Lung (tissue), 12 donors: Measurements from ENCODE around the gene CDC42BPA. TPM values are rescaled to one million over a fixed set of nuclear protein-coding genes. Genes with fewer than 3 reads are reported as not detected.

Experiments used
- ATAC-seq: fragments of 200-7000 bp; cut with Tn5 transposase; one replicate; pipeline ENCODE4 v1.9.1; 2020; ENCODE audit warnings: moderate number of reproducible peaks; ENCODE audit not compliant: insufficient read depth, low FRiP score
- DNase-seq, 3 donors: peaks; one replicate each; pipeline ENCODE4 v3.0.0-alpha.2; 2013 to 2017
- H3K27ac ChIP-seq, 2 donors: one replicate each; pipeline ENCODE4 v1.5.1; 2013; ENCODE audit warnings: mild to moderate bottlenecking in 2 of 2, moderate library complexity in 2 of 2, control low read depth in 1 of 2, inconsistent platforms in 1 of 2, low read depth in 1 of 2, low read length in 1 of 2
- H3K27me3 ChIP-seq, 3 donors: one replicate each; pipeline ENCODE4 v1.5.1; 2013; ENCODE audit warnings: low read length in 2 of 3; ENCODE audit not compliant: control insufficient read depth in 3 of 3, insufficient read depth in 3 of 3
- H3K36me3 ChIP-seq, 4 donors: one replicate each; pipeline ENCODE4 v1.5.1; 2013; ENCODE audit warnings: low read length in 4 of 4, mild to moderate bottlenecking in 1 of 4, moderate library complexity in 1 of 4; ENCODE audit not compliant: control insufficient read depth in 4 of 4, insufficient read depth in 4 of 4
- H3K4me1 ChIP-seq, 5 donors: one replicate each; pipeline ENCODE4 v1.5.1; 2013; ENCODE audit warnings: low read length in 5 of 5, mild to moderate bottlenecking in 2 of 5, moderate library complexity in 1 of 5; ENCODE audit not compliant: control insufficient read depth in 5 of 5, insufficient read depth in 5 of 5
- H3K4me3 ChIP-seq: one replicate; pipeline ENCODE4 v1.5.1; 2013; ENCODE audit warnings: mild to moderate bottlenecking, control low read depth, moderate library complexity
- H3K9ac ChIP-seq, 2 donors: one replicate each; pipeline ENCODE4 v1.5.1; 2013; ENCODE audit warnings: low read length in 2 of 2, control low read depth in 1 of 2; ENCODE audit not compliant: insufficient read depth in 1 of 2
- H3K9me3 ChIP-seq, 4 donors: one replicate each; pipeline ENCODE4 v1.5.1; 2013; ENCODE audit warnings: low read length in 3 of 4, mild to moderate bottlenecking in 1 of 4, moderate library complexity in 1 of 4; ENCODE audit not compliant: control insufficient read depth in 4 of 4, insufficient read depth in 3 of 4
- WGBS, 2 donors: extraction: QIAGEN DNeasy Blood & Tissue Kit; methylation state at CpG; one replicate each; pipeline ENCODE4 v1.1.7; 2013; 5-methylcytosine and 5-hydroxymethylcytosine counted together
- polyA plus RNA-seq, 2 donors: library from polyadenylated mRNA; stranded (reverse); fragments of 200-250 nt; gene quantifications; one replicate each; pipeline ENCODE4 v1.2.1, GENCODE V29; 2013
- total RNA-seq, 2 donors: library from RNA; depleted of rRNA in 1 of 2; stranded (reverse); fragments of >200 nt in 1 of 2; gene quantifications; one replicate each; pipeline ENCODE4 v1.2.1, GENCODE V29; 2014 to 2021
- TF ChIP-seq, protein P1 (sequence below): IDR thresholded peaks from 2 replicates; pipeline ENCODE4 v1.5.1; 2012; ENCODE audit warnings: mild to moderate bottlenecking; ENCODE audit errors: control extremely low read depth, extremely low read depth
- donor health status: control.
- donor health status: control.
- donor health status: Bipolar disorder and iron deficiency.
- donor health status: healthy.
- donor health status: DM: yes; HTN: yes; CAD: no.

Gene CDC42BPA
- total and polyA plus RNA-seq, 4 donors, result 6.4 to 97.4 (median 20.2) TPM

DNA sequence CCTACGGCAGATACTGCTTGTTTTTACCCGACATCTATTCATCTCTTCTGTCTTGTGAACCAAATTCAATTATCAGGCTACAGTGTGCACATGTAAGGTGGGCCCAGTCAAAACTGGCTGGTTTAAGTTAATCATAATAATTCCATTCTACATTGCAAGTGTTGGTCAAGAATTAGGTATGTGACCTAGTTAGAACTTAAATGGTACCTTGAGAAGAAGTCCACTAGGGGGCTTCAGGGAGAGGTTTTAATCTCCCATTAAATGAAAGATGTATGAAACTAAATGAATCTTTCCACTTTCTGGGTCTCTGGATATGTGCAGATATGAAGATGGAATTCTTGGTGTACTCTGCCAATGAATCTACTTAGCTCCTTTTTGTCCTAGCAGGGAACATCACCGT is 187.1 kb downstream of the CDC42BPA start:
- H3K4me1 ChIP-seq, result no peaks in the 10 kb centered on the region
- peaks cover 0 to 5% (median 3%) of the 10 kb centered on the region in 4 donors for H3K36me3 ChIP-seq
- H3K9me3 ChIP-seq, result no peaks in the 10 kb centered on the region
- no peak overlapping the region for H3K27ac ChIP-seq
- TF ChIP-seq, protein P1, sequence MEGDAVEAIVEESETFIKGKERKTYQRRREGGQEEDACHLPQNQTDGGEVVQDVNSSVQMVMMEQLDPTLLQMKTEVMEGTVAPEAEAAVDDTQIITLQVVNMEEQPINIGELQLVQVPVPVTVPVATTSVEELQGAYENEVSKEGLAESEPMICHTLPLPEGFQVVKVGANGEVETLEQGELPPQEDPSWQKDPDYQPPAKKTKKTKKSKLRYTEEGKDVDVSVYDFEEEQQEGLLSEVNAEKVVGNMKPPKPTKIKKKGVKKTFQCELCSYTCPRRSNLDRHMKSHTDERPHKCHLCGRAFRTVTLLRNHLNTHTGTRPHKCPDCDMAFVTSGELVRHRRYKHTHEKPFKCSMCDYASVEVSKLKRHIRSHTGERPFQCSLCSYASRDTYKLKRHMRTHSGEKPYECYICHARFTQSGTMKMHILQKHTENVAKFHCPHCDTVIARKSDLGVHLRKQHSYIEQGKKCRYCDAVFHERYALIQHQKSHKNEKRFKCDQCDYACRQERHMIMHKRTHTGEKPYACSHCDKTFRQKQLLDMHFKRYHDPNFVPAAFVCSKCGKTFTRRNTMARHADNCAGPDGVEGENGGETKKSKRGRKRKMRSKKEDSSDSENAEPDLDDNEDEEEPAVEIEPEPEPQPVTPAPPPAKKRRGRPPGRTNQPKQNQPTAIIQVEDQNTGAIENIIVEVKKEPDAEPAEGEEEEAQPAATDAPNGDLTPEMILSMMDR, result no peak
- no peak overlapping the region for H3K9ac ChIP-seq
- no peaks in the 10 kb centered on the region for H3K27me3 ChIP-seq
- 85 to 89% methylated on average over 3 of the region's 3 CpGs for WGBS, 2 donors
- DNase-seq, result peak in 2 of 3 donors; percentile 16 to 31
- no peak overlapping the region for H3K4me3 ChIP-seq
- no peak for ATAC-seq

DNA sequence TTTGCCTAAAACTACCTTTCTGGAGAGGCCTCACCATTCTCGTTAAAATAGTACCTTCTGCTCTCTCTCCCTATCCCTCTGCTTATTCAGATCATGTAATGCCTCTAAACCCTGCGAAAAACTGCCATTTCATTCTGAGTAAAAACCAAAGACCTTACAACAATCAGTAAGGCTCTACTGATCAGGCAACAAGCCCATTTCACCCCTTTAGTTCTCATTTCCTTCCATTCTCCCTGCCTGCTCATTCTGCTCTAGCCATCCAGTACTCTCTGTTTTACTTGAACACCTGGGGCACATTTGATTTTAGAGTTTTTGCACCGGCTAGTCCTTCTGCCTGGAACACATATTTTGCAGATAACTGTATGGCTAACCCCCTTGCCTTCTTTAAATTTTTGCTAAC is 190.4 kb downstream of the CDC42BPA start:
- DNase-seq, result no peak
- 95 to 99% methylated on average over 3 of the region's 3 CpGs for whole genome bisulfite sequencing, 2 donors
- ATAC-seq, result no peak

DNA sequence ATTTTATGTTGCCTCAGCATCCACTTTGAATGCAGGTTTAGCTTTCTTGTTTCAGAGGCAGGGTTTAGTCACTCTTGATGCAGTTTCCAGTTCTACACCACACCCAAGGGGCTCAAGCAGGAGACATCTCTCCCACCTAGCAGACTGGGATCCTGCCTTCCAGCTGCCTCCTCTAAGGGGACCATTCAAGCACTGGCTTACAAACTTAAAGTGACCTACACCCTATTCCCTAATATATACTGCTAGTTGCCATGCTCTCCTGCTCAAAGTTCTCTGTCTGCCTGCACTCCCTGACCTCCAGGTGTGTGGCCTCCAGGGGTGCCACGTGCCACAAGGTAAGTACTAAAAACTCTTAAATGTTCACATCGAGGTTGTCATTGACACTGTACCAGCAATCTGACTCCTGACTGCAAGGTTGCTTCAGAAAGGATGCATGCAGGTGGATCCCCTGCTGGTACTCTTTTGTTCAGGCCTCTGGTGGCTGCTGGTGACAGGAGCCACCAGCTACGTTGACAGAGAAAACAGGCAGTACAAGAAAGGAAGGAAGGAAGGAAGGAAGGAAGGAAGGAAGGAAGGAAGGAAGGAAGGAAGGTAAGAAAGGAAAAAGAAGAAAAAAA is 192.3 kb downstream of the CDC42BPA start:
- H3K4me1 ChIP-seq, result no peaks in the 10 kb centered on the region
- H3K27me3 ChIP-seq, result no peaks in the 10 kb centered on the region
- no peaks in the 10 kb centered on the region for H3K9me3 ChIP-seq
- 59 to 62% methylated on average over 3 of the region's 3 CpGs for WGBS, 2 donors
- DNase-seq (no peak), ATAC-seq (no peak)
- no peak overlapping the region for H3K27ac ChIP-seq
- TF ChIP-seq, protein P1, result no peak
- peaks cover 0 to 5% (median 3%) of the 10 kb centered on the region in 4 donors for H3K36me3 ChIP-seq
- no peak overlapping the region for H3K9ac ChIP-seq
- no peak overlapping the region for H3K4me3 ChIP-seq

More for the DNA sequence above, 190.4 kb downstream of the CDC42BPA start:
- Histone ChIP-seq H3K27me3 (no peaks in the 10 kb centered on the region), H3K9ac (no peak overlapping the region), H3K36me3 (peaks cover 0 to 5% (median 3%) of the 10 kb centered on the region in 4 donors), H3K4me3 (no peak overlapping the region), H3K27ac (no peak overlapping the region), H3K4me1 (no peaks in the 10 kb centered on the region), H3K9me3 (no peaks in the 10 kb centered on the region)
- TF ChIP-seq, protein P1, result no peak

DNA sequence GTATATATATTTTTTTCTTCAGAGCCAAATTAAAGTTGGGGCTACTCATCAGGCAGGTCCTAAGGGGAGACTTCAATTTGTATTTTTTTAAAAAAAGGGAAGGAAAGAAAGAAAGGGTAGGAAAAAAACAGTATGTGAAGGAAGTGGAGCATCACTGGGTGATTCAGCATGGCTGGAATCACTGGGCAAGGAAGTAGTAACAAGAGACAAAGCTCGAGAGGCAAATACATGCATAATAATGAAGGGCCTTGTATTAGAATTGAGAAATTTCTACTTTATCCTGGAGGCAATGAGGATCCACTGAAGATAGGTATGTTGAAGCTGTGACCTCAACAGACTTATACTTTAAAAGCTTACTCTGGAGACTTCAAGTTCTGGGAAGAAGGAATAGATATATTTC is 193.8 kb downstream of the CDC42BPA start:
- Histone ChIP-seq H3K9me3 (no peaks in the 10 kb centered on the region), H3K4me1 (no peaks in the 10 kb centered on the region), H3K9ac (no peak overlapping the region), H3K36me3 (peaks cover 0 to 5% (median 3%) of the 10 kb centered on the region in 4 donors), H3K27ac (no peak overlapping the region), H3K4me3 (no peak overlapping the region), H3K27me3 (no peaks in the 10 kb centered on the region)
- WGBS, 2 donors, result 46 to 80% methylated on average over 1 of the region's 1 CpG
- DNase-seq (no peak), ATAC-seq (no peak)
- TF ChIP-seq, protein P1, result no peak
